Mesenchymal stem cell (in vitro differentiated cells and primary cell): ENCODE data around the gene ENSA.

ENCODE experiments used
- DNase-seq: peaks from one replicate; pipeline ENCODE4 v3.0.0-alpha.2; 2013
- H2AFZ ChIP-seq: one replicate; pipeline ENCODE4 v1.6.1; 2013; ENCODE audit warnings: low read depth, mild to moderate bottlenecking, control low read depth, inconsistent platforms, low read length, moderate library complexity
- H2AK5ac ChIP-seq: 2 replicates; pipeline ENCODE4 v1.6.1; 2013; ENCODE audit warnings: low read length, moderate library complexity, mild to moderate bottlenecking, inconsistent platforms; ENCODE audit not compliant: severe bottlenecking
- H2BK120ac ChIP-seq: one replicate; pipeline ENCODE4 v1.6.1; 2013; ENCODE audit warnings: low read depth, mild to moderate bottlenecking, inconsistent platforms, low read length, moderate library complexity
- H2BK12ac ChIP-seq, 2 experiments: one replicate each; pipeline ENCODE4 v1.6.1; 2013; ENCODE audit warnings: inconsistent platforms in 2 of 2, low read length in 2 of 2, mild to moderate bottlenecking in 2 of 2, moderate library complexity in 2 of 2, control low read depth in 1 of 2
- H2BK15ac ChIP-seq: one replicate; pipeline ENCODE4 v1.6.1; 2013; ENCODE audit warnings: mild to moderate bottlenecking, low read depth, inconsistent platforms; ENCODE audit not compliant: poor library complexity, severe bottlenecking
- H2BK5ac ChIP-seq: 2 replicates; pipeline ENCODE4 v1.6.1; 2013; ENCODE audit warnings: low read depth, mild to moderate bottlenecking, low read length, control low read depth, inconsistent platforms; ENCODE audit not compliant: poor library complexity, severe bottlenecking
- H3K14ac ChIP-seq, 2 experiments: one replicate each; pipeline ENCODE4 v1.6.1; 2013; ENCODE audit warnings: inconsistent platforms in 2 of 2, low read length in 2 of 2, control low read depth in 1 of 2, mild to moderate bottlenecking in 1 of 2, moderate library complexity in 1 of 2
- H3K18ac ChIP-seq, 2 experiments: one replicate each; pipeline ENCODE4 v1.6.1; 2013; ENCODE audit warnings: inconsistent platforms in 2 of 2, low read length in 2 of 2, control low read depth in 1 of 2, low read depth in 1 of 2, mild to moderate bottlenecking in 1 of 2
- H3K23ac ChIP-seq, 2 experiments: one replicate each; pipeline ENCODE4 v1.6.1; 2013; ENCODE audit warnings: inconsistent platforms in 2 of 2, low read length in 2 of 2, mild to moderate bottlenecking in 2 of 2, moderate library complexity in 2 of 2, control low read depth in 1 of 2
- H3K27ac ChIP-seq: 2 replicates; pipeline ENCODE4 v1.5.1; 2013; ENCODE audit warnings: mild to moderate bottlenecking, moderate library complexity, low read length, control low read depth, inconsistent platforms; ENCODE audit not compliant: poor library complexity, severe bottlenecking
- H3K27me3 ChIP-seq, 2 experiments: 2 replicates each; pipeline versions ENCODE4 v1.6.1 to v1.7.0; 2013; ENCODE audit warnings: low read length in 2 of 2, mild to moderate bottlenecking in 2 of 2, moderate library complexity in 2 of 2, control low read depth in 1 of 2, inconsistent platforms in 1 of 2; ENCODE audit not compliant: control insufficient read depth in 1 of 2, insufficient read depth in 1 of 2
- H3K36me3 ChIP-seq, 2 experiments: 2 replicates each; pipeline versions ENCODE4 v1.6.1 to v1.7.0; 2013; ENCODE audit warnings: low read length in 2 of 2, control low read depth in 1 of 2, inconsistent platforms in 1 of 2, low read depth in 1 of 2, mild to moderate bottlenecking in 1 of 2; ENCODE audit not compliant: insufficient read depth in 2 of 2, control insufficient read depth in 1 of 2
- H3K4ac ChIP-seq, 2 experiments: one replicate each; pipeline ENCODE4 v1.6.1; 2013; ENCODE audit warnings: inconsistent platforms in 2 of 2, low read length in 2 of 2, mild to moderate bottlenecking in 2 of 2, moderate library complexity in 2 of 2, control low read depth in 1 of 2, low read depth in 1 of 2
- H3K4me1 ChIP-seq: 2 replicates; pipeline ENCODE4 v1.6.1; 2013; ENCODE audit warnings: low read depth, low read length, control low read depth; ENCODE audit not compliant: control insufficient read depth, insufficient read depth
- H3K4me2 ChIP-seq: 2 replicates; pipeline ENCODE4 v1.6.1; 2013; ENCODE audit warnings: low read length, mild to moderate bottlenecking, inconsistent platforms; ENCODE audit not compliant: poor library complexity, severe bottlenecking
- H3K4me3 ChIP-seq, 2 experiments: 2 replicates each; pipeline versions ENCODE4 v1.5.1 to v1.7.0; 2013; ENCODE audit warnings: low read length in 2 of 2, mild to moderate bottlenecking in 2 of 2, control low read depth in 1 of 2, low read depth in 1 of 2; ENCODE audit not compliant: insufficient read depth in 1 of 2
- H3K79me1 ChIP-seq: replicated peaks from 2 replicates; pipeline ENCODE4 v1.6.1; 2013; ENCODE audit warnings: mild to moderate bottlenecking, control low read depth, low read length, inconsistent platforms; ENCODE audit not compliant: poor library complexity, severe bottlenecking
- H3K9ac ChIP-seq: 2 replicates; pipeline ENCODE4 v1.7.0; 2013; ENCODE audit warnings: mild to moderate bottlenecking, low read length, moderate library complexity
- H3K9me3 ChIP-seq: 2 replicates; pipeline ENCODE4 v1.7.0; 2013; ENCODE audit warnings: mild to moderate bottlenecking, low read length; ENCODE audit not compliant: control insufficient read depth
- H4K8ac ChIP-seq: one replicate; pipeline ENCODE4 v1.6.1; 2013; ENCODE audit warnings: inconsistent platforms, mild to moderate bottlenecking, low read length, moderate library complexity
- H4K91ac ChIP-seq: one replicate; pipeline ENCODE4 v1.6.1; 2013; ENCODE audit warnings: mild to moderate bottlenecking, low read length, inconsistent platforms
- WGBS: methylation state at CpG from one replicate; pipeline ENCODE4 v1.1.7; 2013; ENCODE audit warnings: mixed read lengths; 5-methylcytosine and 5-hydroxymethylcytosine counted together

Gene ENSA

DNA sequence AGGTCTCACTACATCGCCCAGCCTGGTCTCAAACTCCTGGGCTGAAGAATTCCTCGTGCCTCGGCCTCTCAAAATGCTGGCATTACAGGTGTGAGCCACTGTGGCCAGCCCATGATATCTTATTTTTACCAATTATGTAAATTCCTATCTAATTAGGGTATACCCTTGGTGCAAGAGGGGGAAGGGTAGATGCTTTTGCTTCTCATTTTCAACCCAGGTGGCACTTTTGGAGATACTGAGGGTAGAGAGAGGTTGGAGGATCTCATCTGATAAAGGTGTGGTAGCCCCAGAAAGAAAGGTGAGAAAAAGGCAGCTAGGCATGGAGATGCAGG lies 17.4 kb downstream of the ENSA start:
- peak overlapping the region; percentile 39 for H4K91ac ChIP-seq
- peaks cover 8% of the 10 kb centered on the region for H3K4me1 ChIP-seq
- H3K9ac ChIP-seq = peak overlapping the region; percentile 71
- no peak overlapping the region for H3K4me2 ChIP-seq
- H2BK15ac ChIP-seq = no peak overlapping the region
- no peak overlapping the region for H4K8ac ChIP-seq
- peak overlapping the region; percentile 3 for H3K27ac ChIP-seq
- H3K4ac ChIP-seq = peak overlapping the region in 1 of 2 experiments; percentile 95
- no peaks in the 10 kb centered on the region for H3K27me3 ChIP-seq
- H2AFZ ChIP-seq = no peak overlapping the region
- H2BK120ac ChIP-seq = peak overlapping the region; percentile 79
- no peaks in the 10 kb centered on the region for H3K9me3 ChIP-seq
- no peak overlapping the region for H3K4me3 ChIP-seq
- H3K23ac ChIP-seq = no peak overlapping the region
- peaks cover 3 to 22% of the 10 kb centered on the region in 2 experiments for H3K36me3 ChIP-seq
- H2AK5ac ChIP-seq = peak overlapping the region; percentile 10
- 88% methylated on average over 3 of the region's 3 CpGs for WGBS
- H2BK12ac ChIP-seq = peak overlapping the region; percentile 63 to 69
- no peak for DNase-seq
- H2BK5ac ChIP-seq = no peak overlapping the region
- peaks cover 18% of the 10 kb centered on the region for H3K79me1 ChIP-seq
- H3K14ac ChIP-seq = no peak overlapping the region
- H3K18ac ChIP-seq = peak overlapping the region; percentile 57 to 83

GRCh38 chr1:150610576-150610975 lies 18.8 kb downstream of the ENSA start:
- peak overlapping the region; percentile 64 for H4K8ac ChIP-seq
- peaks cover 3 to 10% of the 10 kb centered on the region in 2 experiments for H3K36me3 ChIP-seq
- peaks cover 8% of the 10 kb centered on the region for H3K4me1 ChIP-seq
- no peak overlapping the region for H3K4me2 ChIP-seq
- no peaks in the 10 kb centered on the region for H3K27me3 ChIP-seq
- peak overlapping the region; percentile 66 for H2BK5ac ChIP-seq
- H3K9me3 ChIP-seq = no peaks in the 10 kb centered on the region
- H4K91ac ChIP-seq = peak overlapping the region; percentile 90
- no peak for DNase-seq
- peak overlapping the region; percentile 9 to 85 for H3K18ac ChIP-seq
- peak overlapping the region; percentile 71 for H3K9ac ChIP-seq
- H2BK120ac ChIP-seq = peak overlapping the region; percentile 79
- WGBS = 83% methylated on average over 2 of the region's 4 CpGs
- H3K4me3 ChIP-seq = no peak overlapping the region
- H2AFZ ChIP-seq = no peak overlapping the region
- H2AK5ac ChIP-seq = no peak overlapping the region
- H3K27ac ChIP-seq = no peak overlapping the region
- H3K14ac ChIP-seq = no peak overlapping the region
- peak overlapping the region; percentile 83 for H2BK15ac ChIP-seq
- no peak overlapping the region for H3K23ac ChIP-seq
- peak overlapping the region; percentile 89 to 97 for H2BK12ac ChIP-seq
- peak overlapping the region; percentile 67 to 75 for H3K4ac ChIP-seq
- peaks cover 20% of the 10 kb centered on the region for H3K79me1 ChIP-seq

DNA sequence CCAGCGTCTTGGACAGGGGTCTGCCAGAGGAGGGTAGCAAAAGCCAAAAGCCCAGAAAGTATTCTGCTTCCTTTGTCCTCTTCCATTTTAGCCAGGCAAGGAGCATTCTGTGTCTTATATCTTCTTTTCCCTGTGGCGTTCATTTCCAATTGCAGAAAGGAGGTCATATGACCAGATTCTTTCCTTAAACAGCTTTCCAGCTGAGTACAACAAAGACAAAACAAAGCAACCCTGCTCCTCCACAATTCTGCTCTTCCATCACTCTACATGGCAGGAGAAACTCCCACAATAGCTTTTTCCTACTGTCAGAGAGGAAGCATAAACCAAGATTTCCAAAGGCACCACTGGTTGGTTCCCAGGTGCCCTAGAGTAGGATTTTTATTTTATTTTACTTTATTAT lies 19.7 kb downstream of the ENSA start:
- no peak overlapping the region for H2BK15ac ChIP-seq
- H3K4ac ChIP-seq = peak overlapping the region in 1 of 2 experiments; percentile 93
- no peak overlapping the region for H4K8ac ChIP-seq
- H3K9ac ChIP-seq = peak overlapping the region; percentile 71
- H3K4me3 ChIP-seq = no peak overlapping the region
- H2AFZ ChIP-seq = no peak overlapping the region
- H2BK5ac ChIP-seq = no peak overlapping the region
- peak overlapping the region; percentile 38 for H3K27ac ChIP-seq
- H2BK120ac ChIP-seq = peak overlapping the region; percentile 13
- 65% methylated on average over 2 of the region's 2 CpGs for WGBS
- no peak overlapping the region for H2BK12ac ChIP-seq
- H3K4me1 ChIP-seq = peaks cover 9% of the 10 kb centered on the region
- H3K4me2 ChIP-seq = no peak overlapping the region
- no peak overlapping the region for H3K23ac ChIP-seq
- H3K9me3 ChIP-seq = no peaks in the 10 kb centered on the region
- peak; percentile 72 for DNase-seq
- peaks cover 0 to 3% of the 10 kb centered on the region in 2 experiments for H3K36me3 ChIP-seq
- H3K18ac ChIP-seq = peak overlapping the region; percentile 60 to 62
- H3K27me3 ChIP-seq = no peaks in the 10 kb centered on the region
- no peak overlapping the region for H4K91ac ChIP-seq
- peak overlapping the region in 1 of 2 experiments; percentile 58 for H3K14ac ChIP-seq
- no peak overlapping the region for H2AK5ac ChIP-seq
- peaks cover 18% of the 10 kb centered on the region for H3K79me1 ChIP-seq

DNA sequence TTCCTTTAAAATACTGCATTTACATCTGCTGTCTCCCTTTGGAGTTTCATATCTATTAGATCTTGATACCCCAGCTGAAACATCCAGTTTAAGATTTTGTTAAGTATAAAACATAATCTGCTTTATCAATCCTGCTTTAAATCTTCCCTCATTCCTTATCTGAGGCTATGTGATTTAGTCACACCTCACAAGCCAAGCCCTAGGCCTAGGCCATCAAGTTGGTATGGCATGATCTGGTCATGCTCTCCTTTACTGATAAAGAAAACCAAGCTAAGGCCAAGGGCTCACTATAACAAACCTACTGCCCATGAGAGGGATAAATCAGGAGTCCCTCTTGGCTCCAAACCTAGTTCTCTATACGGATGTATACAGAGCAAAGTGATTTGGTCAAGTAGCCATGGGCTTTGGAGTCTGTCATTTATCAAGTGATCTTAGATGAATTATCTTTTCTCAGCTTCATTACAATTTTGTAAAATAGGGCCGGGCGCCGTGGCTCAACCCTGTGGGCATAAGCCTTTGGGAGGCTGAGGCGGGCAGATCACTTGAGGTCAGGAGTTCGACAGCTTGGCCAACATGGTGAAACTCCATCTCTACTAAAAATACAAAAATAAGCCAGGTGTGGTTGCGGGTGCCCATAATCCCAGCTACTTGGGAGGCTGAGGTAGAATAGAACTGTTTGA lies 22.8 kb downstream of the ENSA start:
- H3K14ac ChIP-seq = no peak overlapping the region
- H2BK12ac ChIP-seq = peak overlapping the region in 1 of 2 experiments; percentile 90
- no peak overlapping the region for H2AFZ ChIP-seq
- no peak overlapping the region for H3K4me3 ChIP-seq
- H3K23ac ChIP-seq = no peak overlapping the region
- no peak overlapping the region for H2BK5ac ChIP-seq
- peaks cover 17% of the 10 kb centered on the region for H3K79me1 ChIP-seq
- H2BK15ac ChIP-seq = no peak overlapping the region
- H3K18ac ChIP-seq = no peak overlapping the region
- no peak overlapping the region for H4K8ac ChIP-seq
- H3K27ac ChIP-seq = no peak overlapping the region
- no peak for DNase-seq
- no peak overlapping the region for H4K91ac ChIP-seq
- WGBS = 100% methylated on average over 5 of the region's 7 CpGs
- peak overlapping the region; percentile 82 for H2AK5ac ChIP-seq
- peak overlapping the region in 1 of 2 experiments; percentile 47 for H3K4ac ChIP-seq
- no peaks in the 10 kb centered on the region for H3K36me3 ChIP-seq
- H3K27me3 ChIP-seq = no peaks in the 10 kb centered on the region
- no peak overlapping the region for H3K4me2 ChIP-seq
- no peak overlapping the region for H3K9ac ChIP-seq
- H3K4me1 ChIP-seq = peaks cover 5% of the 10 kb centered on the region
- H2BK120ac ChIP-seq = no peak overlapping the region
- no peaks in the 10 kb centered on the region for H3K9me3 ChIP-seq
